AG09319 (cell line): ENCODE data around the gene SPAG9.

Source experiments
- DNase-seq: peaks from one replicate; pipeline ENCODE4 v3.0.0-alpha.2; 2010; ENCODE audit warnings: low read depth; ENCODE audit errors: extremely low read depth
- CTCF ChIP-seq: IDR thresholded peaks from 2 replicates; pipeline ENCODE4 v1.5.1; 2011; ENCODE audit warnings: low read depth, mild to moderate bottlenecking, inconsistent platforms, low read length, moderate library complexity

SPAG9 gene

GRCh38 chr17:50956409-50956749, 164.3 kb downstream of the SPAG9 start:
- TF ChIP-seq CTCF: no peak
- DNase-seq: no peak

- DNase-seq: no peak
- TF ChIP-seq CTCF: no peak
These were observed 165.0 kb downstream of the SPAG9 start for GRCh38 chr17:50955667-50956120.

- no peak for DNase-seq
- TF ChIP-seq CTCF: no peak
These were observed 165.5 kb downstream of the SPAG9 start for GRCh38 chr17:50955160-50955559.

- no peak for TF ChIP-seq CTCF
- DNase-seq: no peak
These were observed 166.0 kb downstream of the SPAG9 start for GRCh38 chr17:50954641-50955121.

- DNase-seq: no peak
- TF ChIP-seq CTCF: no peak
These were observed 166.7 kb downstream of the SPAG9 start for GRCh38 chr17:50953831-50954601.

- no peak for TF ChIP-seq CTCF
- DNase-seq: no peak
These were observed 167.2 kb downstream of the SPAG9 start for GRCh38 chr17:50953518-50953830.

- no peak for TF ChIP-seq CTCF
- DNase-seq: no peak
These were observed 167.8 kb downstream of the SPAG9 start for GRCh38 chr17:50952889-50953288.
